Head of caudate nucleus (tissue), 42 donors: ENCODE measurements around the gene MLF2.

ENCODE experiments used
- DNase-seq, 42 donors: peaks; one replicate each; pipeline versions ENCODE4 v3.0.0 to v3.0.0-alpha.2; 2020 to 2021; ENCODE audit warnings: mixed read lengths in 7 of 42
- intact Hi-C: fragments of 100-400 bp; cut with DNase I; formaldehyde crosslinking; loops from one replicate; pipeline ENCODE4 v1.15.0; 2022

MLF2 gene

DNA sequence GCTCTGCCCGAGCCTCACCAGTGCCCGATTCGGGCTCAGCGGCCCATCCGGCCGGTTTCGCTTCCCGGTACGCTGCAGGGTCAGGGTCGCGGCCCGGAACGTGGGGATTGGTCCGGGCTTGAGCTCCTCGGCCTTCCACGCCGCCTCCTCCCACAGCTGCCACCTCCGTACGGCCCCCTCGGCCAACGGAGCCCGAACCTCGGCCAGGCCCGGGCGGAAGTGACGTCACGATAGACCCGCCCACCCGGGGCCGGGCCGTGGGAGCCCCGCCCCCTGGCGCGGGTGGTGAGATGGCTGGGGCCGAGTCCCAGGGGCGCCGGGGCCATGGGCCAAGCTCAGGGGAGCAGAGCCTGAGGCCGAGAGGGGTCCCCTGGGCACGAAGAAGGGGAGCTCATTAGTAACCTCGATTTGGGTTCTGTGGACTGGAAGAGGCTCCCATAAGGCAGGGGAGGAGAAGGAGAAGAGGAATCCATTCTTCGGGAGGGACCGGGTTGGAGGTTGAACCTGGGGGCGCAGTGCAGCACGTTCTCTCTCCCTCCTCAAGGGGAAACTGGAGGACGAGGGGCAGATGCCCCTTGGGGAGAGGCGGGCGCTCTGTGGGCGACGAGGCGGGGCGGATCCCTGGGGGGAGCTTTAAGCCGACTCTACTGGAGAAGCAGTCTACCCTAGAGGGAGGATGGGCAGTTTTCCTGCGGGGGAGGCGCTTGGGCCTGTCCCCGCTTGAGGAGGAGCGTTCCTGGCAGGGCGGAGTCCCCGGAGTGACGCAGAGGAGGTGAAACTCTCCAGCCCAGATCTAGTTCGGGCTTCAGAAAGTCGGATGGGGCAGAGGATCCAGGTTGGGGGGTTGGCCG lies at the start of gene MLF2:
TSS of gene MLF2 (minus strand) at position 221 of the 851 bp plus-strand sequence. CDS start 807 bp downstream, outside the sequence.
- intact Hi-C loops, result loop anchor here (1.0 to 5.0 kb wide), 2 partner anchors 26 to 74 kb away; partner anchors contain the start of gene P3H3
- peak; percentile 95 to 99 (median 97) for DNase-seq

- intact Hi-C loops, result no loop called here
- DNase-seq, result no peak
Observed at GRCh38 chr12:6799147-6799546, 46.2 kb upstream of the MLF2 start.

DNA sequence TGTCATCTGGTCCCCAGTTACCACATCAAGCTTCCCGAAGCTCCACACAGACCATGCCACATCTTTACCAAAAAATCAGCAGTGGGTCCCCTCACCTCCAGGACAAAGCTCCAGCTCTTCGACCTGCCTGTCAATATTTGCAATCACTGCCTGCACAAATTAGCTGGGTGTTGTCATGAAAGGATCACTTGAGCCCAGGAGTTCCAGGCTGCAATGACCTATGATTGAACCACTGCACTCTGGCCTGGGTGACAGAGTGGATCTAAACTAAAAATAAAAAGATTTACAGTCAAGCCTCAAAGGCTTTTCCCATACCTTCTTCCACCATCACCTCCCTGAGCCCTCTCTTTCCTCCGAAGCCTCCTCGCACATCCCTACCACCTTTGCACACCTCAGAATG lies 43.6 kb upstream of the MLF2 start:
- intact Hi-C loops, result no loop called here
- no peak for DNase-seq

- intact Hi-C loops, result no loop called here
- no peak for DNase-seq
Observed at GRCh38 chr12:6795088-6795487, 42.1 kb upstream of the MLF2 start.

- DNase-seq, result peak in 24 of 42 donors; percentile 14 to 68 (median 34)
- intact Hi-C loops, result no loop called here
Observed at GRCh38 chr12:6792522-6793201, 39.7 kb upstream of the MLF2 start.

- DNase-seq, result no peak
- intact Hi-C loops, result no loop called here
Observed at GRCh38 chr12:6791931-6792520, 39.1 kb upstream of the MLF2 start.

DNA sequence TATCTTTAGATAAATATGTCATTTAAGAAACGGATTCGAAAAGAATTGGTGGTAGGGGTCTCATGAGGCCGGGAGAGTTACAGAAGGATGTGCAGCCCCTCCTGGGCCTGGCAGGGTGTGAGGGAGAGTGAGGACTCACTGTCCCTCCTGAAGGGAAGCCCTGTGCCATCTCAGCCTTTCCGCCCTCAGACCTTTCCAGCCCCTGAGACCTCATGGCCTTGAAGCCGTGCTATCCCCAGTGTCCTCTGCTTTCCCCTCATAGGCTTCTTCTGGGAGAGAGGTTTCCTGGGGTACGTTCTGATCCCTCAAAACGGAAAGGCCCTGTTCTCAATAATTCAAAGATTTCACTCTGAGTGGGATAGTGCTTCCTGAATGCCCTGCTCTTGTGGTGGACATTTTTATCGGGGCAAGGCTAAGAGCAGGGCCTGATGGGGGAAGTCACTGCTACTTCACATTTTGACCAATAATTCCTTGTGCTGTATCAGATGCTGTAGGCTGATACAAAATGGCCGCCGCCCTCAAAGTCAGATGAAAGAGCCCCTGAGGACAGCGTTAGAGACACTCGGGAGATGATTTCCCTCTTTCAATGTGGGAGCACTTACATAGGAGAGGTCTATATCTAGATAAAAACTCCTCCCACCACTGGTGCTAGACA lies 37.7 kb upstream of the MLF2 start:
- no peak for DNase-seq
- intact Hi-C loops, result no loop called here

GRCh38 chr12:6788972-6789924 lies 36.3 kb upstream of the MLF2 start, which contains the start of gene CD4:
CD4 (plus strand) TSS chr12:6789528; CDS start chr12:6800139, 10,611 bp downstream.
- peak in 33 of 42 donors; percentile 24 to 75 (median 50) for DNase-seq
- intact Hi-C loops, result no loop called here

DNA sequence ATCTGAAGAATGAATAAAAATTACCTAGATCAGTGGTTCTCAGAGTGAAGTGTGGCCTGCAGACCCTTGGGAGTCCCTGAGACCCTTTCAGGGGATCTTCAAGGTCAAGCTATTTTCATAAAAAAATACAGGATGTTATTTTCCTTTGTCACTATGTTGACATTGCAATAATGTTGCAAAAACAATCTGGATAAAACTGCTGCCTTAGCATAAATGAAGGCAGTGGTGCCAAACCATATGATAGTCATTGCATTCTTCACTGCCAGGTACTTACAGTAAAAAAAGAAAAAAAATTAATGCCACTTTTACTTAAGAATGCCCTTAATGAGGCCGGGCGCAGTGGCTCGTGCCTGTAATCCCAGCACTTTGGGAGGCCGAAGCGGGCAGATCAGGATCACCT lies 34.4 kb upstream of the MLF2 start:
- intact Hi-C loops, result no loop called here

DNA sequence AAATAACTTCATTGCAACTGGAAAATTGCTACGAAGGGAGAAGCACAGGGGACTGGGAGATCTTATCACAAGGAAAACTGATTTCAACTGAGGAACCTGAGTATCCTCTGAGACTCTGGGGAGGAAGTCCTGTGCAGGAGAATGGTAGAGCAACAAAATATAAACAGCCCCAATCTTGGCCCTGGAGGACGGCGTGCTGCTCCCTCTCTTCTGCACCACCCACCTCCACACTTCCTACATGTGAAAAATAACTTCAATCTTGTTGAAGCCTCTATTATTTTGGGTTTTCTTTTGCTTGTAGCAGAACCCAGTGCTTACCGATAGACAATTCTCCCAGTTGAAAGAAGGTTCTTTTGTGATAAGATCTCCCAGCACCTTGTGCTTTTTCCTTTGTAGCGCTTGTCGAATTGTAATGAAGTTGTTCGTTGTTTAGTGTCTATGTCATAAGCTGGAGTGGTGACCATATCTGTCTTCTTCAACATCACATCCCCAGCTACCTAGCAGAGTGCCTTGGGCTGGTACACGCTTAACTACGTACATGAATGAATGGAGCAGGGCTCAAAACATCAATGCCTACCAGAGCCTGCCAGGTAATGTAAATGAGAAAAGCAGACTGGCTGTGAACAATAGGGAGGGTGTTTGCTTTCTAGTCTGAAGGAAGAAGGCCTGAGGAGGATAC lies 33.6 kb upstream of the MLF2 start:
- no peak for DNase-seq
- intact Hi-C loops, result no loop called here

More for the DNA sequence above, 34.4 kb upstream of the MLF2 start:
- no peak for DNase-seq

DNA sequence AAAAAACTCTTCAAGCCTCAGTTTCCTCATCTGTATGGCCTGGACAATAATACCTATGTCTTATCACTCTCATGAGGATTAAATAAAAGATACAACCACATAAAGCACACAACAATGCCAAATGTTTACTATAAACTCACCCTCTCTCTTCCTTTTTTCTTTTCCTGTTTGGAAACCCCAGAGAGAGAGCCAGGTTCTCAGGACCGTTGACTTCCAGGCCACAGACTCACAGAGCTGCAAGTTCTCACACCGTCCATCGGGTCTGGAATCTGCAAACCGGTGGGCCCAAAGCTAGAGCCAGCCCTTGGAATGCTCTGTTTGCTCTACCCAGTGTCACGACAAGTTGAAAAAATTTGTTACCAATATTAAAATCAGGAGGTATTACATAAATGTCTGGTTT lies 31.8 kb upstream of the MLF2 start:
- intact Hi-C loops, result loop anchor here (5.0 kb wide), 1 partner anchor 38 kb away; the partner anchor contains the start of gene GPR162
- DNase-seq, result no peak

GRCh38 chr12:6784296-6784695 lies 31.4 kb upstream of the MLF2 start:
- intact Hi-C loops, result loop anchor here (5.0 kb wide), 1 partner anchor 38 kb away; the partner anchor contains the start of gene GPR162

GRCh38 chr12:6783828-6784227 lies 30.9 kb upstream of the MLF2 start:
- DNase-seq, result no peak
- intact Hi-C loops, result loop anchor here (5.0 kb wide), 1 partner anchor 38 kb away; the partner anchor contains the start of gene GPR162

More at GRCh38 chr12:6784296-6784695, 31.4 kb upstream of the MLF2 start:
- peak in 20 of 42 donors; percentile 23 to 76 (median 52) for DNase-seq

DNA sequence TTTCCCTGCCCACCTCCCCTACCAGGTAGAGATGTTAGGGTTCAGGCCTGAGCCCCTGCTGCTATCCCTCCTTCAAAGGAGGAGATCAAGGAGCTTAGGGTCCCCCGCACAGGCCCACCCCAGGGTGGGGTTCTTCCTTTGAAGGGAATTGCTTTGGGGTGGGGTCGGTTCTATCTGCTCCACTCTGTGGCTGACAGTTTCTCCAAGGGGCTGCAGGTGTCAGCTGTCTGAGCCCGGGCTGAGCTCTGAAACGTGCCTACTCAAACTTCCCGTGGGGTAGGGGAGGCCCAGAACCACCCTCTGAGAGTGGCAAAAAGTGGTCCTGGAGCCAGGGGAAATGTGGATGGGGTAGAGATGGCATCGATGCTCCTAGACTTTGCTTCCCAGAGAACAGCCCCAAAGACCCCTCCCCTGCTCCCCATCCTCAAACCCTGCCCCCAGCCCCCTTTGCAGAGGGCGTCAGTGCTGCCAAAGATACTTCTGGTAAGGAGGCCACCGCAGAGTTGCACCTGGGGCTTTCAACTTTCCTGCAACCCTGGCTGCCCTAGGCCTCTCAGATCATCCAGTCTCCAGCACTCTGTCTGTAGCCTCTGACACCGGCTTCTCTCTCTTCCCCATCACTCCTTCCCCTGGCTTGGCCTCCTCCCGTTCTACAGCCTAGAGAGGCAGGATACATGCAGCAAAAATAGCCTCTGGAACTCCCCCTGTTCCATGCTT lies 30.1 kb upstream of the MLF2 start:
- intact Hi-C loops, result loop anchor here (5.0 kb wide), 1 partner anchor 39 kb away; the partner anchor contains the start of gene GPR162

GRCh38 chr12:6782119-6782518 lies 29.2 kb upstream of the MLF2 start:
- no peak for DNase-seq
- intact Hi-C loops, result loop anchor here (5.0 kb wide), 1 partner anchor 40 kb away; the partner anchor contains the start of gene GPR162

More for the DNA sequence above, 30.1 kb upstream of the MLF2 start:
- no peak for DNase-seq

- no peak for DNase-seq
- intact Hi-C loops, result loop anchor here (5.0 kb wide), 1 partner anchor 42 kb away; the partner anchor contains the start of gene GPR162
Observed at GRCh38 chr12:6780573-6780972, 27.6 kb upstream of the MLF2 start.
